ENCODE measurements around the gene VWA3A. TPM values are rescaled to one million over a fixed set of nuclear protein-coding genes. Genes with fewer than 3 reads are reported as not detected.

Gene VWA3A
- total RNA-seq, 6 experiments from 2014 or later: 0.15 TPM; not detected in 5

GRCh38 chr16:22075043-22075757 is 17.1 kb upstream of the VWA3A start:
- Histone ChIP-seq H3K4me3 (no peak overlapping the region), H3K27ac (no peak overlapping the region), H3K27me3 (no peaks in the 10 kb centered on the region), H3K9me3 (no peaks in the 10 kb centered on the region), H3K36me3 (peaks cover 0 to 8% (median 0%) of the 10 kb centered on the region in 4 donors), H3K4me1 (no peaks in the 10 kb centered on the region)
- intact Hi-C loops (cut with DNase I): loop anchor here (5.0 kb wide), 2 partner anchors 73 to 78 kb away; partner anchors contain the start of gene PDZD9 (in 1 of the 2)
- 82% methylated on average over 5 of the region's 11 CpGs for WGBS (ENCODE audit: insufficient coverage, low coverage, low lambda C conversion rate, missing lambda C conversion rate)
- ATAC-seq (no peak), DNase-seq (no peak)
- TF ChIP-seq CTCF (IDR thresholded peaks at IDR 0.05) (no peak), POLR2A (IDR thresholded peaks at IDR 0.05) (no peak)

GRCh38 chr16:22075776-22076175 is 16.6 kb upstream of the VWA3A start:
- intact Hi-C loops (cut with DNase I): loop anchor here (5.0 kb wide), 2 partner anchors 73 to 78 kb away; partner anchors contain the start of gene PDZD9 (in 1 of the 2)
- Histone ChIP-seq H3K9me3 (no peaks in the 10 kb centered on the region), H3K27ac (no peak overlapping the region), H3K27me3 (no peaks in the 10 kb centered on the region), H3K4me1 (no peaks in the 10 kb centered on the region), H3K36me3 (peaks cover 0 to 8% (median 0%) of the 10 kb centered on the region in 4 donors), H3K4me3 (no peak overlapping the region)
- no peak for ATAC-seq
- TF ChIP-seq CTCF (IDR thresholded peaks at IDR 0.05) (no peak), POLR2A (IDR thresholded peaks at IDR 0.05) (no peak)
- no peak for DNase-seq
- WGBS (ENCODE audit: insufficient coverage, low coverage, low lambda C conversion rate, missing lambda C conversion rate): 100% methylated on average over 1 of the region's 1 CpG

- H3K4me3 ChIP-seq: no peak overlapping the region
- H3K27ac ChIP-seq: no peak overlapping the region
- no peaks in the 10 kb centered on the region for H3K27me3 ChIP-seq
- H3K4me1 ChIP-seq: no peaks in the 10 kb centered on the region
- DNase-seq (peak in 2 of 3 donors; percentile 42 to 61), ATAC-seq (peak; percentile 83 to 92 (median 86))
- intact Hi-C loops (cut with DNase I): loop anchor here (5.0 kb wide), 2 partner anchors 76 to 81 kb away; partner anchors contain the start of gene PDZD9 (in 1 of the 2)
- no peaks in the 10 kb centered on the region for H3K9me3 ChIP-seq
- 22% methylated on average over 7 of the region's 8 CpGs for WGBS (ENCODE audit: insufficient coverage, low coverage, low lambda C conversion rate, missing lambda C conversion rate)
- TF ChIP-seq POLR2A (IDR thresholded peaks at IDR 0.05): no peak
- TF ChIP-seq CTCF (IDR thresholded peaks at IDR 0.05): peak; percentile 70 to 85 (median 81)
- peaks cover 0 to 8% (median 0%) of the 10 kb centered on the region in 4 donors for H3K36me3 ChIP-seq
These were observed 14.5 kb upstream of the VWA3A start for GRCh38 chr16:22077700-22078313.

- WGBS (ENCODE audit: insufficient coverage, low coverage, low lambda C conversion rate, missing lambda C conversion rate): 91% methylated on average over 1 of the region's 1 CpG
- H3K9me3 ChIP-seq: no peaks in the 10 kb centered on the region
- H3K4me1 ChIP-seq: no peaks in the 10 kb centered on the region
- no peak overlapping the region for H3K27ac ChIP-seq
- no peak overlapping the region for H3K4me3 ChIP-seq
- TF ChIP-seq POLR2A (IDR thresholded peaks at IDR 0.05) (no peak), CTCF (IDR thresholded peaks at IDR 0.05) (no peak)
- no peak for ATAC-seq
- H3K36me3 ChIP-seq: peaks cover 0 to 8% (median 0%) of the 10 kb centered on the region in 4 donors
- DNase-seq: no peak
- intact Hi-C loops (cut with DNase I): loop anchor here (5.0 kb wide), 2 partner anchors 76 to 81 kb away; partner anchors contain the start of gene PDZD9 (in 1 of the 2)
- H3K27me3 ChIP-seq: no peaks in the 10 kb centered on the region
These were observed 13.7 kb upstream of the VWA3A start for GRCh38 chr16:22078656-22079055.

All from right lobe of liver (tissue), 6 donors.